ENCODE results near the gene TFDP1. TPM values are rescaled to one million over a fixed set of nuclear protein-coding genes. Genes with fewer than 3 reads are reported as not detected.

The TFDP1 gene
- total and polyA plus RNA-seq, 4 experiments from 2014 or later, result 20.7 to 63.4 (median 39.4) TPM

GRCh38 chr13:113667771-113668490 is 83.4 kb downstream of the TFDP1 start:
- Mint-ChIP-seq H3K27ac (no peak overlapping the region), H3K4me1 (peaks cover 0 to 2% (median under 1%) of the 10 kb centered on the region in 4 donors), H3K36me3 (no peaks in the 10 kb centered on the region), H3K4me3 (no peak overlapping the region), H3K9me3 (no peaks in the 10 kb centered on the region), H3K27me3 (peaks cover 2% of the 10 kb centered on the region in 2 donors)
- Histone ChIP-seq H3K9me3 (ENCODE audit: control insufficient read depth in 1 of 2, low read length in 2 of 2) (no peaks in the 10 kb centered on the region), H3K4me3 (ENCODE audit: low read length in 2 of 2) (no peak overlapping the region), H3K4me1 (ENCODE audit: insufficient read depth, low read length) (no peaks in the 10 kb centered on the region), H3K27ac (ENCODE audit: low read depth, low read length) (no peak overlapping the region), H3K36me3 (ENCODE audit: insufficient read depth, low read length) (no peaks in the 10 kb centered on the region), H3K27me3 (ENCODE audit: insufficient read depth, low read length) (no peaks in the 10 kb centered on the region)
- ChIA-PET CTCF (ENCODE audit: partially characterized antibody) (interaction anchor here (1.2 kb wide), 1 partner anchor 57 kb away, joined by 4 read pairs; no protein-coding TSS in a partner anchor), POLR2A (ENCODE audit: partially characterized antibody) (no interaction called here)
- intact Hi-C loops (cut with micrococcal nuclease), result no loop called here
- DNase-seq, result no peak

DNA sequence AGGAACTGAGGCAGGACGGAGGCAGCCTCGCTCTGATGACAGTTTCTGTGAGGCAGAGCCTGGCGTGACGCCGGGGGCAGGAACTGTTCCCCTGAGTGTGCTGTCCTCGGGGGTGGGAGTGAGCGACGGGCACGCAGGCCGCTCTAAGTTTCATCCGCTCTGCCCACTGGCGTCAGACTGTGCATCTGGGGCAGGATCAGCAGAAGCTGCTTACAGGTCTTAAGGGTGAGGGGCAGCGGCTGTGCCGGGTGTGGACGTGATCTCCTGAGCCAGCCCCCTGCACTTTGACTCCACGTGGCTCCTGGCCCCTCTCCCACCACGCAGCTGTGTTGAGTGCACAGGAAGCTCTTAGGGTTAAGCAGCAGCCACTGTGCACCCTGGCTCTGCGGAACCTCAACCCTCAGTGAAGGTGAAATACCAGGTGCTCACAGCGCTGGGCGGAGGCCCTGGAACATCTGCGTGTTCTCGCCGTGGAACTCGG is 84.0 kb downstream of the TFDP1 start:
- no peak overlapping the region for H3K4me3 Mint-ChIP-seq
- intact Hi-C loops (cut with micrococcal nuclease), result no loop called here
- CTCF ChIA-PET (ENCODE audit: partially characterized antibody), result no interaction called here
- Histone ChIP-seq H3K4me3 (ENCODE audit: low read length in 2 of 2) (no peak overlapping the region), H3K27me3 (ENCODE audit: insufficient read depth, low read length) (no peaks in the 10 kb centered on the region), H3K27ac (ENCODE audit: low read depth, low read length) (no peak overlapping the region), H3K4me1 (ENCODE audit: insufficient read depth, low read length) (no peaks in the 10 kb centered on the region), H3K9me3 (ENCODE audit: control insufficient read depth in 1 of 2, low read length in 2 of 2) (no peaks in the 10 kb centered on the region), H3K36me3 (ENCODE audit: insufficient read depth, low read length) (no peaks in the 10 kb centered on the region)
- no peaks in the 10 kb centered on the region for H3K36me3 Mint-ChIP-seq
- H3K27ac Mint-ChIP-seq, result no peak overlapping the region
- DNase-seq, result no peak
- POLR2A ChIA-PET (ENCODE audit: partially characterized antibody), result no interaction called here
- peaks cover 2% of the 10 kb centered on the region in 2 donors for H3K27me3 Mint-ChIP-seq
- peaks cover 0 to 2% (median under 1%) of the 10 kb centered on the region in 4 donors for H3K4me1 Mint-ChIP-seq
- no peaks in the 10 kb centered on the region for H3K9me3 Mint-ChIP-seq

- no peak overlapping the region for H3K4me3 Mint-ChIP-seq
- Histone ChIP-seq H3K9me3 (ENCODE audit: control insufficient read depth in 1 of 2, low read length in 2 of 2) (no peaks in the 10 kb centered on the region), H3K4me1 (ENCODE audit: insufficient read depth, low read length) (no peaks in the 10 kb centered on the region), H3K36me3 (ENCODE audit: insufficient read depth, low read length) (no peaks in the 10 kb centered on the region), H3K27me3 (ENCODE audit: insufficient read depth, low read length) (no peaks in the 10 kb centered on the region), H3K4me3 (ENCODE audit: low read length in 2 of 2) (no peak overlapping the region), H3K27ac (ENCODE audit: low read depth, low read length) (no peak overlapping the region)
- H3K27me3 Mint-ChIP-seq, result peaks cover 2% of the 10 kb centered on the region in 2 donors
- peaks cover 0 to 2% (median under 1%) of the 10 kb centered on the region in 4 donors for H3K4me1 Mint-ChIP-seq
- no peaks in the 10 kb centered on the region for H3K9me3 Mint-ChIP-seq
- H3K27ac Mint-ChIP-seq, result no peak overlapping the region
- CTCF ChIA-PET (ENCODE audit: partially characterized antibody), result no interaction called here
- POLR2A ChIA-PET (ENCODE audit: partially characterized antibody), result no interaction called here
- intact Hi-C loops (cut with micrococcal nuclease), result no loop called here
- no peaks in the 10 kb centered on the region for H3K36me3 Mint-ChIP-seq
- no peak for DNase-seq
These were observed 84.7 kb downstream of the TFDP1 start for GRCh38 chr13:113669231-113669754.

DNA sequence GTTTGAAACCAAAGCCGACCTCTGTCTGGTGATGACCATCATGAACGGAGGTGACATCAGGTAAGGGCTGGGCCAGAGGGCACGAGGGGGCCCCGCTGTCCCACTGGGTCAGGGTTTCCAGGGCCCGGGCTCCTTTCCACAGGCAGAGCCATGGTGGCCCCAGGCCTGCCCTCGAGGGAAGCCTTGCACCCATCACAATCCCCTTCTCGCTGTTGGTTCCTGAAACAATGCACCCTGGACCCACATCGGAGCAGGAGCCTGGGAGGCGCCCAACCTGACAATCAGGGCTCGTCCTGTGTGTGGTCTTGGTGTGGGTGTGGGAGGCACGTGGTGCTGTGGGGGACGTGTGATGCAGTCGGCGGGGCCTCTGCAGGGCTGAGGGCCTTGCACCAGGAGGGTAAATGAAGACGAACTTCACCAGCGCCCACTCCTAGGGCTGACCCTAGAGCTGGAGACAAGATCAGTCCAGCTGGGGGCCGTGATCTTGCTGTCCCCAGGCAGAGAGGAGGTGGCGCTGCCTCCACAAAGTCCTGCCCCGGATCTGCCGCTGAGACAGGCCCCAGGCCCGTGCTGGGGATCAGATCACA is 85.3 kb downstream of the TFDP1 start:
- no peaks in the 10 kb centered on the region for H3K9me3 ChIP-seq (ENCODE audit: control insufficient read depth in 1 of 2, low read length in 2 of 2)
- Mint-ChIP-seq H3K4me3 (no peak overlapping the region), H3K9me3 (no peaks in the 10 kb centered on the region), H3K36me3 (no peaks in the 10 kb centered on the region), H3K4me1 (peaks cover 0 to 2% (median under 1%) of the 10 kb centered on the region in 4 donors), H3K27me3 (peaks cover 2% of the 10 kb centered on the region in 2 donors), H3K27ac (peak overlapping the region in 1 of 7 donors; percentile 54)
- ChIA-PET CTCF (ENCODE audit: partially characterized antibody) (no interaction called here), POLR2A (ENCODE audit: partially characterized antibody) (no interaction called here)
- no peak for DNase-seq
- H3K27ac ChIP-seq (ENCODE audit: low read depth, low read length), result no peak overlapping the region
- H3K4me1 ChIP-seq (ENCODE audit: insufficient read depth, low read length), result no peaks in the 10 kb centered on the region
- no peaks in the 10 kb centered on the region for H3K27me3 ChIP-seq (ENCODE audit: insufficient read depth, low read length)
- intact Hi-C loops (cut with micrococcal nuclease), result no loop called here
- H3K36me3 ChIP-seq (ENCODE audit: insufficient read depth, low read length), result no peaks in the 10 kb centered on the region
- no peak overlapping the region for H3K4me3 ChIP-seq (ENCODE audit: low read length in 2 of 2)

GRCh38 chr13:113670541-113670940 is 86.0 kb downstream of the TFDP1 start:
- Mint-ChIP-seq H3K4me1 (peaks cover 0 to 2% (median under 1%) of the 10 kb centered on the region in 4 donors), H3K4me3 (no peak overlapping the region), H3K9me3 (no peaks in the 10 kb centered on the region), H3K36me3 (no peaks in the 10 kb centered on the region), H3K27me3 (peaks cover 0 to 2% of the 10 kb centered on the region in 2 donors), H3K27ac (peak overlapping the region in 1 of 7 donors; percentile 54)
- Histone ChIP-seq H3K27ac (ENCODE audit: low read depth, low read length) (no peak overlapping the region), H3K27me3 (ENCODE audit: insufficient read depth, low read length) (no peaks in the 10 kb centered on the region), H3K36me3 (ENCODE audit: insufficient read depth, low read length) (no peaks in the 10 kb centered on the region), H3K4me1 (ENCODE audit: insufficient read depth, low read length) (no peaks in the 10 kb centered on the region), H3K9me3 (ENCODE audit: control insufficient read depth in 1 of 2, low read length in 2 of 2) (no peaks in the 10 kb centered on the region), H3K4me3 (ENCODE audit: low read length in 2 of 2) (no peak overlapping the region)
- POLR2A ChIA-PET (ENCODE audit: partially characterized antibody), result no interaction called here
- CTCF ChIA-PET (ENCODE audit: partially characterized antibody), result no interaction called here
- no peak for DNase-seq
- intact Hi-C loops (cut with micrococcal nuclease), result no loop called here

- POLR2A ChIA-PET (ENCODE audit: partially characterized antibody), result no interaction called here
These were observed 86.8 kb downstream of the TFDP1 start for GRCh38 chr13:113671066-113672001.

More at GRCh38 chr13:113671066-113672001, 86.8 kb downstream of the TFDP1 start:
- no peaks in the 10 kb centered on the region for H3K4me1 ChIP-seq (ENCODE audit: insufficient read depth, low read length)
- Mint-ChIP-seq H3K36me3 (no peaks in the 10 kb centered on the region), H3K4me3 (no peak overlapping the region), H3K9me3 (no peaks in the 10 kb centered on the region), H3K27ac (peak overlapping the region in 1 of 7 donors; percentile 59), H3K4me1 (peaks cover 0 to 2% (median under 1%) of the 10 kb centered on the region in 4 donors), H3K27me3 (peaks cover 0 to 2% of the 10 kb centered on the region in 2 donors)
- H3K4me3 ChIP-seq (ENCODE audit: low read length in 2 of 2), result no peak overlapping the region
- no peaks in the 10 kb centered on the region for H3K36me3 ChIP-seq (ENCODE audit: insufficient read depth, low read length)
- no peak for DNase-seq
- no peaks in the 10 kb centered on the region for H3K9me3 ChIP-seq (ENCODE audit: control insufficient read depth in 1 of 2, low read length in 2 of 2)
- CTCF ChIA-PET (ENCODE audit: partially characterized antibody), result no interaction called here
- no peak overlapping the region for H3K27ac ChIP-seq (ENCODE audit: low read depth, low read length)
- H3K27me3 ChIP-seq (ENCODE audit: insufficient read depth, low read length), result no peaks in the 10 kb centered on the region
- intact Hi-C loops (cut with micrococcal nuclease), result no loop called here
